H1 (cell line): ENCODE data around the gene NEDD9. TPM values are rescaled to one million over a fixed set of nuclear protein-coding genes. Genes with fewer than 3 reads are reported as not detected.

Experiments used
- CTCF ChIA-PET: fragments of 300-600 bp; sonication (Branson Sonifier 250); formaldehyde crosslinking; loops from one replicate; lab custom pipeline; 2021; ENCODE audit not compliant: partially characterized antibody; lab: Charles Lee
- POLR2A ChIA-PET: fragments of 300-600 bp; sonication (Branson Sonifier 250); formaldehyde crosslinking; loops from one replicate; lab custom pipeline; 2021; ENCODE audit warnings: inconsistent platforms; ENCODE audit not compliant: partially characterized antibody; lab: Charles Lee
- DNase-seq, 2 experiments: peaks; one replicate each; pipeline versions ENCODE4 v3.0.0 to v3.0.0-alpha.2; 2010 to 2022; ENCODE audit warnings: low spot score in 2 of 2, low read depth in 1 of 2, mixed read lengths in 1 of 2
- FAIRE-seq: peaks from 2 replicates; lab custom pipeline; 2011; peaks lifted over from hg19 to GRCh38; lab: Jason Lieb, UNC
- H2AFZ ChIP-seq: 2 replicates; pipeline ENCODE4 v1.8.1; 2012; ENCODE audit warnings: low read length, inconsistent platforms
- H2AK5ac ChIP-seq: 2 replicates; pipeline ENCODE4 v1.6.1; 2013; ENCODE audit warnings: low read depth, low read length
- H2BK120ac ChIP-seq: replicated peaks from 2 replicates; pipeline ENCODE3; 2013; ENCODE audit warnings: low read depth, low read length, inconsistent platforms
- H2BK12ac ChIP-seq: 2 replicates; pipeline ENCODE4 v1.6.1; 2013; ENCODE audit warnings: low read depth, low read length
- H2BK15ac ChIP-seq: 2 replicates; pipeline ENCODE4 v1.6.1; 2013; ENCODE audit warnings: low read length
- H2BK20ac ChIP-seq: 2 replicates; pipeline ENCODE4 v1.6.1; 2013; ENCODE audit warnings: low read length
- H2BK5ac ChIP-seq: 2 replicates; pipeline ENCODE4 v1.6.1; 2013; ENCODE audit warnings: low read depth, low read length
- H3K14ac ChIP-seq: 2 replicates; pipeline ENCODE4 v1.6.1; 2013; ENCODE audit warnings: inconsistent platforms; ENCODE audit not compliant: insufficient read length
- H3K18ac ChIP-seq: 2 replicates; pipeline ENCODE4 v1.6.1; 2013; ENCODE audit warnings: low read length; ENCODE audit errors: extremely low read depth
- H3K23ac ChIP-seq: 2 replicates; pipeline ENCODE4 v1.6.1; 2013; ENCODE audit warnings: inconsistent platforms; ENCODE audit not compliant: insufficient read length
- H3K23me2 ChIP-seq: 2 replicates; pipeline ENCODE4 v1.6.1; 2013; ENCODE audit warnings: low read depth, low read length
- H3K27ac ChIP-seq: 2 replicates; pipeline ENCODE4 v1.6.1; 2011; ENCODE audit warnings: low read depth, low read length, inconsistent platforms
- H3K27me3 ChIP-seq, 4 experiments: replicated peaks in 1 of 4; 1 replicate in 1 of 4; 2 replicates in 3 of 4; pipeline versions ENCODE4 v1.6.1 to v1.8.1; 2011 to 2013; ENCODE audit warnings: low read length in 3 of 4, mild to moderate bottlenecking in 3 of 4, inconsistent platforms in 2 of 4, mixed read lengths in 2 of 4, moderate library complexity in 1 of 4; ENCODE audit not compliant: control insufficient read depth in 3 of 4, insufficient read depth in 3 of 4; ENCODE audit errors: extremely low read depth in 1 of 4
- H3K36me3 ChIP-seq, 4 experiments: 2 replicates each; pipeline versions ENCODE4 v1.6.1 to v1.8.1; 2011 to 2013; ENCODE audit warnings: mild to moderate bottlenecking in 4 of 4, low read length in 3 of 4, moderate library complexity in 2 of 4, control low read depth in 1 of 4, inconsistent platforms in 1 of 4; ENCODE audit not compliant: insufficient read depth in 4 of 4, control insufficient read depth in 2 of 4
- H3K4ac ChIP-seq: replicated peaks from 2 replicates; pipeline ENCODE3; 2013; ENCODE audit warnings: low read length, low read depth, mixed read lengths, inconsistent platforms; ENCODE audit not compliant: insufficient read length
- H3K4me1 ChIP-seq, 4 experiments: replicated peaks in 1 of 4; 1 replicate in 1 of 4; 2 replicates in 3 of 4; pipeline versions ENCODE4 v1.6.1 to v1.8.1; 2011 to 2013; ENCODE audit warnings: low read length in 3 of 4, inconsistent platforms in 2 of 4, mixed read lengths in 1 of 4; ENCODE audit not compliant: insufficient read depth in 4 of 4, control insufficient read depth in 3 of 4
- H3K4me2 ChIP-seq, 2 experiments: 2 replicates each; pipeline versions ENCODE4 v1.6.1 to v1.8.1; 2011 to 2013; ENCODE audit warnings: low read depth in 2 of 2, low read length in 2 of 2, control low read depth in 1 of 2, inconsistent platforms in 1 of 2, mild to moderate bottlenecking in 1 of 2; ENCODE audit not compliant: insufficient read depth in 1 of 2
- H3K4me3 ChIP-seq, 4 experiments: fragments of 200-600, 300-600 bp in 1 of 4; sonication (generic), shearing (Covaris generic), sonication (Bioruptor Twin) in 1 of 4; 2 replicates each; pipeline versions ENCODE4 v1.5.1 to v1.8.1; 2011 to 2016; ENCODE audit warnings: low read length in 4 of 4, low read depth in 3 of 4, control low read depth in 2 of 4, inconsistent platforms in 2 of 4, mild to moderate bottlenecking in 2 of 4, mixed read lengths in 1 of 4, moderate library complexity in 1 of 4; ENCODE audit not compliant: insufficient read depth in 2 of 4; ENCODE audit errors: extremely low read depth in 1 of 4
- H3K56ac ChIP-seq: replicated peaks from 2 replicates; pipeline ENCODE3; 2013; ENCODE audit warnings: low read depth, mild to moderate bottlenecking, mixed read lengths, low read length, inconsistent platforms; ENCODE audit not compliant: insufficient read length
- H3K79me1 ChIP-seq: 2 replicates; pipeline ENCODE4 v1.6.1; 2013; ENCODE audit warnings: low read depth, low read length, control low read depth
- H3K79me2 ChIP-seq, 2 experiments: 2 replicates each; pipeline versions ENCODE4 v1.6.1 to v1.8.1; 2012 to 2013; ENCODE audit warnings: low read length in 2 of 2, mild to moderate bottlenecking in 2 of 2, inconsistent platforms in 1 of 2; ENCODE audit not compliant: insufficient read depth in 2 of 2, control insufficient read depth in 1 of 2
- H3K9ac ChIP-seq, 4 experiments: replicated peaks in 1 of 4; 1 replicate in 1 of 4; 2 replicates in 3 of 4; pipeline versions ENCODE4 v1.6.1 to v1.8.1; 2011 to 2013; ENCODE audit warnings: low read depth in 3 of 4, low read length in 3 of 4, control low read depth in 2 of 4, mild to moderate bottlenecking in 2 of 4, moderate library complexity in 2 of 4, inconsistent platforms in 1 of 4; ENCODE audit errors: extremely low read depth in 1 of 4
- H3K9me3 ChIP-seq, 2 experiments: 2 replicates each; pipeline versions ENCODE4 v1.6.1 to v1.8.1; 2012 to 2013; ENCODE audit warnings: mild to moderate bottlenecking in 2 of 2, moderate library complexity in 2 of 2, control low read depth in 1 of 2, inconsistent platforms in 1 of 2, low read depth in 1 of 2, low read length in 1 of 2, mixed read lengths in 1 of 2; ENCODE audit not compliant: insufficient read depth in 2 of 2
- H4K20me1 ChIP-seq, 2 experiments: replicated peaks in 1 of 2; 2 replicates each; pipeline versions ENCODE3 to v1.8.1; 2011 to 2013; ENCODE audit warnings: inconsistent platforms in 2 of 2, low read length in 2 of 2, mild to moderate bottlenecking in 1 of 2; ENCODE audit not compliant: insufficient read depth in 2 of 2, control insufficient read depth in 1 of 2
- H4K5ac ChIP-seq: 2 replicates; pipeline ENCODE4 v1.6.1; 2013; ENCODE audit warnings: low read length, low read depth, mixed read lengths, inconsistent platforms; ENCODE audit not compliant: insufficient read length
- H4K8ac ChIP-seq: 2 replicates; pipeline ENCODE4 v1.8.0; 2013; ENCODE audit warnings: mild to moderate bottlenecking, moderate library complexity, low read length, inconsistent platforms; ENCODE audit not compliant: insufficient read depth; ENCODE audit errors: extremely low read depth
- H4K91ac ChIP-seq: replicated peaks from 2 replicates; pipeline ENCODE3; 2013; ENCODE audit warnings: low read length, mixed read lengths, inconsistent platforms; ENCODE audit not compliant: insufficient read length
- CBX8 ChIP-seq: fragments of 300-800, 300-1000 bp; sonication (generic); IDR thresholded peaks from 2 replicates; pipeline ENCODE4 v1.7.1; 2016; ENCODE audit warnings: low read depth, low read length, borderline replicate concordance
- FOSL1 ChIP-seq: IDR thresholded peaks from 2 replicates; pipeline ENCODE4 v1.6.1; 2011; ENCODE audit warnings: mild to moderate bottlenecking, low read depth, low read length, moderate library complexity; ENCODE audit not compliant: insufficient read depth
- GABPA ChIP-seq: IDR thresholded peaks from 2 replicates; pipeline ENCODE4 v1.6.1; 2011; ENCODE audit warnings: mild to moderate bottlenecking, low read length, moderate library complexity, borderline replicate concordance; ENCODE audit not compliant: insufficient read depth
- HDAC6 ChIP-seq: IDR thresholded peaks from one replicate; pipeline ENCODE4 v1.7.1; 2012; ENCODE audit warnings: low read depth, mild to moderate bottlenecking, inconsistent platforms, low read length, moderate library complexity
- MAFK ChIP-seq: IDR thresholded peaks from 2 replicates; pipeline ENCODE4 v1.6.1; 2012; ENCODE audit warnings: low read depth, mild to moderate bottlenecking, improper control_type of control experiment, low read length
- POLR2AphosphoS5 ChIP-seq: IDR thresholded peaks from 2 replicates; pipeline ENCODE4 v1.6.1; 2011; ENCODE audit warnings: low read depth, low read length
- RAD21 ChIP-seq, 2 experiments: IDR thresholded peaks in 1 of 2; conservative IDR thresholded peaks in 1 of 2; 2 replicates each; pipeline ENCODE4 v1.6.1; 2011; ENCODE audit warnings: low read depth in 2 of 2, low read length in 2 of 2, improper control_type of control experiment in 1 of 2, inconsistent platforms in 1 of 2, mild to moderate bottlenecking in 1 of 2, moderate library complexity in 1 of 2
- RBBP5 ChIP-seq: IDR thresholded peaks from 2 replicates; pipeline ENCODE4 v1.7.1; 2012; ENCODE audit warnings: low read depth, mild to moderate bottlenecking, inconsistent platforms, low read length, moderate library complexity, borderline replicate concordance
- RFX5 ChIP-seq: IDR thresholded peaks from 2 replicates; pipeline ENCODE4 v1.6.1; 2011; ENCODE audit warnings: low read depth, low read length, improper control_type of control experiment, borderline replicate concordance
- RNF2 ChIP-seq: fragments of 200-900, 300-1000 bp; sonication (generic); IDR thresholded peaks from 2 replicates; pipeline ENCODE4 v1.7.1; 2016; ENCODE audit warnings: borderline replicate concordance, low read depth, mild to moderate bottlenecking, antibody characterized with exemption, low read length; ENCODE audit not compliant: poor library complexity, severe bottlenecking; ENCODE audit errors: missing control alignments
- SP1 ChIP-seq: IDR thresholded peaks from 2 replicates; pipeline ENCODE4 v1.6.1; 2011; ENCODE audit warnings: low read depth, low read length
- SP4 ChIP-seq: IDR thresholded peaks from 2 replicates; pipeline ENCODE4 v1.6.1; 2012; ENCODE audit warnings: low read length, inconsistent platforms
- WGBS, 2 experiments: shearing (Covaris generic) in 1 of 2; methylation state at CpG; one replicate each; pipeline versions ENCODE4 v1.1.6 to v1.1.7; 2013 to 2015; ENCODE audit warnings: low lambda C conversion rate in 2 of 2, mixed read lengths in 2 of 2, inconsistent platforms in 1 of 2, low coverage in 1 of 2, missing lambda C conversion rate in 1 of 2; ENCODE audit not compliant: insufficient replicate concordance in 2 of 2, insufficient coverage in 1 of 2, insufficient read length in 1 of 2; ENCODE audit errors: extremely low coverage in 1 of 2, missing lambda C conversion rate in 1 of 2; 5-methylcytosine and 5-hydroxymethylcytosine counted together
- polyA plus RNA-seq, 7 experiments: library from polyadenylated mRNA; depleted of rRNA in 3 of 7; stranded (reverse) in 5 of 7; unstranded in 2 of 7; fragments of >200 nt in 5 of 7; fragments of 200-250 nt in 2 of 7; gene quantifications; 1 replicate in 5 of 7; 2 replicates in 1 of 7; 4 replicates in 1 of 7; pipeline versions ENCODE4 v1.2.1 to v1.2.3, GENCODE V29; 2011 to 2013; ENCODE audit warnings: missing spikeins in 2 of 7, mixed read lengths in 2 of 7
- total RNA-seq: library from RNA; stranded (reverse); fragmentation: NEBNext Ultra II Directional; extraction: Animal tissue kit (Norgen Biotek cat#: 25700); gene quantifications from 2 replicates; pipeline ENCODE4 v1.2.1, GENCODE V29; 2021
- TF ChIP-seq, protein P1 (sequence below): IDR thresholded peaks from 2 replicates; pipeline ENCODE4 v1.6.1; 2011; ENCODE audit warnings: low read depth, mild to moderate bottlenecking, low read length; ENCODE audit not compliant: insufficient read depth

Gene NEDD9
- total and polyA plus RNA-seq, 2 of the 8 experiments (the other 6 are each of a cell fraction or from before 2014, with no cell fraction given) = 3.6 to 12.0 TPM

DNA sequence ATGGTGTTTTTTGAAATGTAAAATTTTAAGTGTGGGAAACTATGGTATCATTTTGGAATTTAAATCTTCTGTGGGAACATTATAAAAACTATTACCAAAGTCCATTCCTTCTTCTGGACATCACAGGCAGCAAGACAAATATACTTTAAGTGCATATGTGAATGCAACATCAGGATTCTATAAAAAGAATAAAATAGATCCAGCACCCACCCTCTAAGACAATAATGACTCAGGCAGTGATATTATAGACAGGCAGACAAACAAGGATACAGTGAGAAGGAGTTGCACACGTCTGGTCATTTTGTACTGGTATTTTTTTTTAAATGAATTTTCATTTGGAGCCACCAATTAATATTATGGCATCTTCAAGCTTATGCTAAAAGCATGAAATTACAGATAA is 21.1 kb upstream of the NEDD9 start:
- Histone ChIP-seq H3K27ac (no peak overlapping the region), H4K8ac (no peak overlapping the region), H3K14ac (no peak overlapping the region), H3K36me3 (no peaks in the 10 kb centered on the region), H2AFZ (no peak overlapping the region), H2BK5ac (no peak overlapping the region), H3K79me1 (no peaks in the 10 kb centered on the region), H4K5ac (no peak overlapping the region), H3K56ac (no peak overlapping the region), H3K4me2 (no peak overlapping the region), H3K23me2 (no peaks in the 10 kb centered on the region), H3K23ac (no peak overlapping the region), H4K20me1 (no peaks in the 10 kb centered on the region), H3K79me2 (no peaks in the 10 kb centered on the region), H2BK12ac (no peak overlapping the region), H2BK20ac (no peak overlapping the region), H3K9me3 (peaks cover 0 to 3% of the 10 kb centered on the region in 2 experiments; a peak in 2 of 4 replicates), H2BK120ac (no peak overlapping the region), H3K4ac (no peak overlapping the region), H3K4me3 (no peak overlapping the region), H3K27me3 (no peaks in the 10 kb centered on the region), H2AK5ac (no peak overlapping the region), H3K4me1 (peaks cover 0 to 2% (median 0%) of the 10 kb centered on the region in 4 experiments; a peak in 1 of 7 replicates), H3K9ac (no peak overlapping the region), H2BK15ac (no peak overlapping the region), H4K91ac (no peak overlapping the region), H3K18ac (no peak overlapping the region)
- DNase-seq = no peak
- WGBS, 2 experiments = 87% methylated on average over 1 of the region's 1 CpG; no CpG with 5 or more reads in 1 of the 2 experiments
- ChIA-PET CTCF (interaction anchor here (0.6 to 2.2 kb wide), 2 partner anchors 8 to 12 kb away, joined by 3 to 8 read pairs; no protein-coding TSS in a partner anchor), POLR2A (no interaction called here)
- no peak for FAIRE-seq
- TF ChIP-seq RAD21 (IDR thresholded peaks at IDR 0.05 in 1 of 2, conservative IDR thresholded peaks at IDR 0.05 in 1 of 2; ENCODE audit: low read depth in 2 of 2, low read length in 2 of 2) (no peak), FOSL1 (no peak), GABPA (no peak), CBX8 (no peak), SP4 (no peak), POLR2AphosphoS5 (no peak), SP1 (no peak), HDAC6 (no peak), MAFK (no peak), RNF2 (no peak), RBBP5 (no peak), RFX5 (no peak)
- TF ChIP-seq, protein P1, sequence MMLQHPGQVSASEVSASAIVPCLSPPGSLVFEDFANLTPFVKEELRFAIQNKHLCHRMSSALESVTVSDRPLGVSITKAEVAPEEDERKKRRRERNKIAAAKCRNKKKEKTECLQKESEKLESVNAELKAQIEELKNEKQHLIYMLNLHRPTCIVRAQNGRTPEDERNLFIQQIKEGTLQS = no peak
